C4-2B (cell line): ENCODE data around the gene PRKCD.

Source experiments
- ZFX ChIP-seq: fragments of 450-650 bp; IDR thresholded peaks from 2 replicates; pipeline ENCODE4 v1.6.1; 2017
- TF ChIP-seq, protein P1 (sequence below): fragments of 450-650 bp; conservative IDR thresholded peaks from 2 replicates; pipeline ENCODE4 v1.5.1; 2017; ENCODE audit warnings: mild to moderate bottlenecking

DNA sequence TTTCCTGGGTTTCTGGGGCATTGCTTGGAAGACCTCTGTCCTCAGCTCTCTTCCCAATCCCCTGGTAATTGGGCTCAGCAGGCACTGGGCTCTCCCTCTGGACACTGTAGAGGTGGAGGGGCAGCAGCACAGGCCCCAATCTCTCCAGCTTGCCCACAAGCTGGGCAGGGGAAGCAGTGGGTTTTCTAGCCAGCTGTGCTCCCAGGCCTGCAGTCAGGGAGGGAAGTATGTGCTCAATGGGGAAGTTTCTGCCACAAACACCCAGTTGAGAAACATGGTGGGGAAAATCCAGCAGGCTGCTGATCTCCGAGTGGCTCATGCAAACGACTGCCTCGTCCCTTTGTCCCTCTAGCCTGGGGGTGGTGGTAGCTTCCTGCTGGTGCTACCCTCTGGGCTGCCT, 18.0 kb upstream of the PRKCD start:
- TF ChIP-seq, protein P1, sequence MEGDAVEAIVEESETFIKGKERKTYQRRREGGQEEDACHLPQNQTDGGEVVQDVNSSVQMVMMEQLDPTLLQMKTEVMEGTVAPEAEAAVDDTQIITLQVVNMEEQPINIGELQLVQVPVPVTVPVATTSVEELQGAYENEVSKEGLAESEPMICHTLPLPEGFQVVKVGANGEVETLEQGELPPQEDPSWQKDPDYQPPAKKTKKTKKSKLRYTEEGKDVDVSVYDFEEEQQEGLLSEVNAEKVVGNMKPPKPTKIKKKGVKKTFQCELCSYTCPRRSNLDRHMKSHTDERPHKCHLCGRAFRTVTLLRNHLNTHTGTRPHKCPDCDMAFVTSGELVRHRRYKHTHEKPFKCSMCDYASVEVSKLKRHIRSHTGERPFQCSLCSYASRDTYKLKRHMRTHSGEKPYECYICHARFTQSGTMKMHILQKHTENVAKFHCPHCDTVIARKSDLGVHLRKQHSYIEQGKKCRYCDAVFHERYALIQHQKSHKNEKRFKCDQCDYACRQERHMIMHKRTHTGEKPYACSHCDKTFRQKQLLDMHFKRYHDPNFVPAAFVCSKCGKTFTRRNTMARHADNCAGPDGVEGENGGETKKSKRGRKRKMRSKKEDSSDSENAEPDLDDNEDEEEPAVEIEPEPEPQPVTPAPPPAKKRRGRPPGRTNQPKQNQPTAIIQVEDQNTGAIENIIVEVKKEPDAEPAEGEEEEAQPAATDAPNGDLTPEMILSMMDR, result no peak
- no peak for TF ChIP-seq ZFX
